Esophagus muscularis mucosa (tissue), 4 donors: ENCODE data around the gene NBAS. TPM values are rescaled to one million over a fixed set of nuclear protein-coding genes. Genes with fewer than 3 reads are reported as not detected.

ENCODE experiments used
- DNase-seq: peaks from one replicate; pipeline ENCODE4 v3.0.0-alpha.2; 2017; ENCODE audit errors: extremely low spot score
- H3K27ac ChIP-seq, 4 donors: fragments of 200-600 bp; sonication (generic); replicated peaks in 1 of 4; 1 replicate in 3 of 4; 2 replicates in 1 of 4; pipeline ENCODE4 v1.5.1; 2016 to 2019; ENCODE audit warnings: mild to moderate bottlenecking in 1 of 4
- H3K27me3 ChIP-seq, 4 donors: fragments of 200-600 bp; sonication (generic); one replicate each; pipeline versions ENCODE4 v1.5.1 to v1.6.0; 2016 to 2019
- H3K36me3 ChIP-seq, 4 donors: fragments of 200-600 bp; sonication (generic); one replicate each; pipeline ENCODE4 v1.5.1; 2016 to 2019
- H3K4me1 ChIP-seq, 4 donors: fragments of 200-600 bp; sonication (generic); one replicate each; pipeline ENCODE4 v1.5.1; 2016 to 2019
- H3K4me3 ChIP-seq, 4 donors: fragments of 200-600 bp; sonication (generic); 1 replicate in 2 of 4; 2 replicates in 2 of 4; pipeline ENCODE4 v1.5.1; 2016 to 2019; ENCODE audit warnings: mild to moderate bottlenecking in 4 of 4, moderate library complexity in 1 of 4
- H3K9me3 ChIP-seq, 4 donors: fragments of 200-600 bp; sonication (generic); 1 replicate in 3 of 4; 2 replicates in 1 of 4; pipeline ENCODE4 v1.5.1; 2016 to 2019
- CTCF ChIP-seq, 3 experiments: fragments of 200-600 bp in 2 of 3; fragments of 450-650 bp in 1 of 3; sonication (generic) in 2 of 3; IDR thresholded peaks; one replicate each; pipeline ENCODE4 v1.5.1; 2017 to 2019; ENCODE audit warnings: antibody characterized with exemption in 3 of 3, mild to moderate bottlenecking in 2 of 3, moderate library complexity in 1 of 3
- EP300 ChIP-seq: sonication (generic); formaldehyde crosslinking; IDR thresholded peaks from one replicate; pipeline ENCODE4 v1.6.1; 2017; ENCODE audit warnings: antibody characterized with exemption
- POLR2A ChIP-seq: fragments of 450-650 bp; IDR thresholded peaks from one replicate; pipeline ENCODE4 v1.6.1; 2017; ENCODE audit warnings: antibody characterized with exemption, moderate library complexity, mild to moderate bottlenecking, low read depth
- POLR2AphosphoS5 ChIP-seq, 2 donors: sonication (generic); formaldehyde crosslinking; IDR thresholded peaks; one replicate each; pipeline ENCODE4 v1.6.1; 2017; ENCODE audit warnings: antibody characterized with exemption in 2 of 2
- WGBS: methylation state at CpG from one replicate; pipeline ENCODE4 v1.1.5; 2018; 5-methylcytosine and 5-hydroxymethylcytosine counted together
- intact Hi-C: fragments of 100-400 bp; cut with DNase I; formaldehyde crosslinking; loops from one replicate; pipeline ENCODE4 v1.15.1; 2023
- total RNA-seq, 4 donors: library from RNA; depleted of rRNA; stranded (reverse); fragments of >200 nt; gene quantifications; one replicate each; pipeline versions ENCODE4 v1.1.0 to v1.2.1, GENCODE V29; 2016

NBAS gene
- total RNA-seq, 4 donors from 2014 or later, result 39.2 to 43.6 (median 42.0) TPM

DNA sequence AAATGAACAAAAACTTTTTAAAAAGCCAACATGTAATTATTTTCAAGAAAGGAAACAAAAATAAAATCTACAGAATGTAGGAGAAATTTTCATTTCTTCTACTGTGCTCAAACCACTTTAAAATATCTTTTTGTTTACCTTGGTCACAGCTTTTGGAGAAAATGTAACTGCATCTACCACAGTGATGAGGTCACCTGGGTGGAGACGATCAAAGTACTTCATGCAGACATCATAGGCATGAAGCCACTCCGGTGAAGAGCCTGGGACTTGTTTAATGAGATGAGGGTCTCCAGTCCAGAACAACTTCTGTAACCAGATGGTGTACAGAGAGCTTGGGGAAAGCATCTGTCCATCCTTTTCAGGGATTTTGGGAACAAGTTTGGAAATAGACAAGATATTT lies 285.8 kb downstream of the NBAS start:
- 94% methylated on average over 2 of the region's 2 CpGs for WGBS
- no peaks in the 10 kb centered on the region for H3K27me3 ChIP-seq
- DNase-seq, result no peak
- peaks cover 3 to 31% (median 20%) of the 10 kb centered on the region in 4 donors for H3K36me3 ChIP-seq
- peaks cover 0 to 17% (median 0%) of the 10 kb centered on the region in 4 donors for H3K4me1 ChIP-seq
- no peak overlapping the region for H3K4me3 ChIP-seq
- no peak overlapping the region for H3K27ac ChIP-seq
- TF ChIP-seq CTCF (IDR thresholded peaks at IDR 0.05) (no peak), POLR2AphosphoS5 (IDR thresholded peaks at IDR 0.05) (no peak), EP300 (no peak), POLR2A (no peak)
- intact Hi-C loops, result no loop called here
- H3K9me3 ChIP-seq, result no peaks in the 10 kb centered on the region

GRCh38 chr2:15273452-15273851 lies 287.7 kb downstream of the NBAS start:
- H3K4me1 ChIP-seq, result peaks cover 0 to 17% (median 0%) of the 10 kb centered on the region in 4 donors
- no peak overlapping the region for H3K4me3 ChIP-seq
- no peak overlapping the region for H3K27ac ChIP-seq
- 88% methylated on average over 1 of the region's 1 CpG for WGBS
- H3K27me3 ChIP-seq, result no peaks in the 10 kb centered on the region
- no peak for TF ChIP-seq EP300
- TF ChIP-seq POLR2AphosphoS5 (IDR thresholded peaks at IDR 0.05), result no peak
- TF ChIP-seq POLR2A, result no peak
- no peak for TF ChIP-seq CTCF (IDR thresholded peaks at IDR 0.05)
- intact Hi-C loops, result no loop called here
- peaks cover 3 to 33% (median 20%) of the 10 kb centered on the region in 4 donors for H3K36me3 ChIP-seq
- no peak for DNase-seq
- H3K9me3 ChIP-seq, result no peaks in the 10 kb centered on the region

DNA sequence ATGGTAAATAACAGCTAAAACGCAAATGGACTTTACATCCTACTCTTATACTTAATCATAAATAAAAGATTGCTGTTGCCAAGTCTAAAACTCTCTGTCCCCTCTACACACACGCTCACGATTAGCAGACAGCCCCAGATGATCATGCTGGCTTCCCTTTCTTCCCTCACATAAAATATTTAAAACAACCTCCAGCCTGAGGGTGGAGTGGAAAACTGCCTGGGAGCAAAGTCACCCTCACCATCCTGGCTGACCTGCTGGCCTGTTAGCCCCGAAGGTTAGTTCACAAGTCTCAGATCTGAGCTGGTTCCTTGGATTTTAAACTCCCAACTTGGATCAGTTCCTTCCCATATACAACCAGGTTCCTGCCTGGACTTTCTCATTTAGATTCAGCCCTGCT lies 288.2 kb downstream of the NBAS start:
- 61% methylated on average over 4 of the region's 4 CpGs for WGBS
- no peaks in the 10 kb centered on the region for H3K27me3 ChIP-seq
- no peaks in the 10 kb centered on the region for H3K9me3 ChIP-seq
- TF ChIP-seq CTCF (IDR thresholded peaks at IDR 0.05) (no peak), POLR2A (no peak), POLR2AphosphoS5 (IDR thresholded peaks at IDR 0.05) (no peak)
- H3K4me1 ChIP-seq, result peaks cover 0 to 17% (median 0%) of the 10 kb centered on the region in 4 donors
- no peak overlapping the region for H3K4me3 ChIP-seq
- intact Hi-C loops, result no loop called here
- H3K27ac ChIP-seq, result no peak overlapping the region
- peaks cover 3 to 37% (median 20%) of the 10 kb centered on the region in 4 donors for H3K36me3 ChIP-seq
- DNase-seq, result no peak

DNA sequence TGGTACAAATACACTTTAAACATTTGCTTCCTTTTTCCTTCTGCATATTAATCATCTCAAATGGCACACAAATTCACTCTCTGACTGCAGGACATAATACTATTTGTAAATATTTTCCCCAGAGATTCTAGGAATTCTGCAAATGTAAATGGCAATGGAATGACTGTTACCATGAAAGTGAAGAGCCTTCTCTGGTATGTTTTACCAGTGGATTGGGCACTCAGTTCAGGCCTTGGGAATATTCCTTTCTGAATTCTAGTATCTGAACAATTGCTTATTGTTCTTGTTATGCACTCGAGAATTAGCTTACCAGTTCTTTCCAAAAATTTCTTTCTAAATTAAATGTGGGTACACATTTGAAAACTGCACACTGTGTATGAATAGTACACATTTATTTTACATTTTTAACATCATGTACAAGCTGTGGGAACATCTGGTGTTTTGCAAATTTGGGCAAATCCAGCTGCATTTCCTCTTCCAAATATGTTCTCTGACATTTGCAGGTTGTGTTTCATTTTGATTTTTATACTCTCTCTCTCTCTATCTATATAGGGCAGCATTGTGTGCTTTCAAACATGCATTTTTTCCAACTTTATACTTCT lies 289.1 kb downstream of the NBAS start:
- WGBS, result 86% methylated on average over 1 of the region's 1 CpG
- Histone ChIP-seq H3K9me3 (no peaks in the 10 kb centered on the region), H3K27ac (no peak overlapping the region), H3K27me3 (no peaks in the 10 kb centered on the region), H3K4me1 (peaks cover 0 to 17% (median 0%) of the 10 kb centered on the region in 4 donors), H3K36me3 (peaks cover 3 to 36% (median 18%) of the 10 kb centered on the region in 4 donors), H3K4me3 (no peak overlapping the region)
- no peak for TF ChIP-seq CTCF (IDR thresholded peaks at IDR 0.05)
- TF ChIP-seq POLR2AphosphoS5 (IDR thresholded peaks at IDR 0.05), result no peak
- TF ChIP-seq POLR2A, result no peak
- no peak for TF ChIP-seq EP300
- DNase-seq, result no peak
- intact Hi-C loops, result no loop called here

- Histone ChIP-seq H3K4me3 (no peak overlapping the region), H3K4me1 (peaks cover 0 to 17% (median 0%) of the 10 kb centered on the region in 4 donors), H3K27me3 (no peaks in the 10 kb centered on the region), H3K27ac (no peak overlapping the region), H3K9me3 (no peaks in the 10 kb centered on the region), H3K36me3 (peaks cover 3 to 29% (median 19%) of the 10 kb centered on the region in 4 donors)
- intact Hi-C loops, result no loop called here
- TF ChIP-seq POLR2A (no peak), POLR2AphosphoS5 (IDR thresholded peaks at IDR 0.05) (no peak), CTCF (IDR thresholded peaks at IDR 0.05) (no peak), EP300 (no peak)
- DNase-seq, result no peak
- 91% methylated on average over 3 of the region's 3 CpGs for WGBS
Measured at GRCh38 chr2:15271276-15271675, 289.9 kb downstream of the NBAS start.
